Esophagus (tissue), 2 donors: Measurements from ENCODE around the gene TMC3. TPM values are rescaled to one million over a fixed set of nuclear protein-coding genes. Genes with fewer than 3 reads are reported as not detected.

Source experiments
- H3K27ac ChIP-seq, 2 donors: one replicate each; pipeline ENCODE4 v1.5.1; 2013; ENCODE audit warnings: low read depth in 2 of 2, mild to moderate bottlenecking in 2 of 2, inconsistent platforms in 1 of 2, low read length in 1 of 2, moderate library complexity in 1 of 2
- H3K27me3 ChIP-seq, 2 donors: one replicate each; pipeline ENCODE4 v1.6.1; 2013; ENCODE audit warnings: low read length in 2 of 2, control low read depth in 1 of 2, mild to moderate bottlenecking in 1 of 2; ENCODE audit not compliant: insufficient read depth in 2 of 2, control insufficient read depth in 1 of 2
- H3K36me3 ChIP-seq, 2 donors: one replicate each; pipeline ENCODE4 v1.6.1; 2013; ENCODE audit warnings: low read length in 1 of 2; ENCODE audit not compliant: control insufficient read depth in 2 of 2, insufficient read depth in 2 of 2
- H3K4me1 ChIP-seq, 2 donors: one replicate each; pipeline ENCODE4 v1.6.1; 2013; ENCODE audit warnings: low read length in 1 of 2; ENCODE audit not compliant: control insufficient read depth in 2 of 2, insufficient read depth in 2 of 2
- H3K4me3 ChIP-seq, 2 donors: one replicate each; pipeline ENCODE4 v1.5.1; 2013; ENCODE audit warnings: low read length in 2 of 2, mild to moderate bottlenecking in 2 of 2, low read depth in 1 of 2, moderate library complexity in 1 of 2
- H3K9me3 ChIP-seq, 2 donors: one replicate each; pipeline ENCODE4 v1.6.1; 2013; ENCODE audit warnings: mild to moderate bottlenecking in 2 of 2, low read depth in 1 of 2, low read length in 1 of 2, moderate library complexity in 1 of 2; ENCODE audit not compliant: control insufficient read depth in 2 of 2, insufficient read depth in 1 of 2
- WGBS, 2 donors: extraction: QIAGEN DNeasy Blood & Tissue Kit; methylation state at CpG; one replicate each; pipeline ENCODE4 v1.1.7; 2013; 5-methylcytosine and 5-hydroxymethylcytosine counted together
- polyA plus RNA-seq, 2 donors: library from polyadenylated mRNA; stranded (reverse); fragments of 200-250 nt; gene quantifications; one replicate each; pipeline ENCODE4 v1.2.3, GENCODE V29; 2013
- donor health status: healthy with polysubstance abuse.
- donor health status: Bipolar disorder and iron deficiency.

TMC3 gene
- polyA plus RNA-seq, 2 donors, result not detected

DNA sequence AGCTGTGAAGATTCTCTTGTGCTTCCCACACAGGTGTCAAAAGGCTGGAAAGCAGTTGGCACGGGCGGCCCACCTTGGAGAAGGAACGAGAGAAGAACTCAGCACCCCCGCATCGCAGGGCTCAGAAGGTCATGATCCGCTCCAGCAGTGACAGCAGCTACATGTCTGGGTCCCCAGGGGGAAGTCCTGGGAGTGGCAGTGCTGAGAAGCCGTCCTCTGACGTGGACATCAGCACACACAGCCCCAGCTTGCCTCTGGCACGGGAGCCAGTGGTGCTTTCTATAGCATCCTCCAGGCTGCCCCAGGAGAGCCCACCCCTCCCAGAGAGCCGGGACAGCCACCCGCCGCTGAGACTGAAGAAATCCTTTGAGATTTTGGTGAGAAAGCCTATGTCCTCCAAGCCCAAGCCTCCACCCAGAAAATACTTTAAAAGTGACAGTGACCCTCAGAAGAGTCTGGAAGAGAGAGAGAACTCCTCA lies 81.5 kb downstream of the TMC3 start:
- peaks cover 3 to 6% of the 10 kb centered on the region in 2 donors for H3K4me1 ChIP-seq
- no peak overlapping the region for H3K4me3 ChIP-seq
- no peak overlapping the region for H3K27ac ChIP-seq
- no peaks in the 10 kb centered on the region for H3K36me3 ChIP-seq
- H3K9me3 ChIP-seq, result no peaks in the 10 kb centered on the region
- no peaks in the 10 kb centered on the region for H3K27me3 ChIP-seq
- WGBS, 2 donors, result 83 to 86% methylated on average over 12 of the region's 12 CpGs

DNA sequence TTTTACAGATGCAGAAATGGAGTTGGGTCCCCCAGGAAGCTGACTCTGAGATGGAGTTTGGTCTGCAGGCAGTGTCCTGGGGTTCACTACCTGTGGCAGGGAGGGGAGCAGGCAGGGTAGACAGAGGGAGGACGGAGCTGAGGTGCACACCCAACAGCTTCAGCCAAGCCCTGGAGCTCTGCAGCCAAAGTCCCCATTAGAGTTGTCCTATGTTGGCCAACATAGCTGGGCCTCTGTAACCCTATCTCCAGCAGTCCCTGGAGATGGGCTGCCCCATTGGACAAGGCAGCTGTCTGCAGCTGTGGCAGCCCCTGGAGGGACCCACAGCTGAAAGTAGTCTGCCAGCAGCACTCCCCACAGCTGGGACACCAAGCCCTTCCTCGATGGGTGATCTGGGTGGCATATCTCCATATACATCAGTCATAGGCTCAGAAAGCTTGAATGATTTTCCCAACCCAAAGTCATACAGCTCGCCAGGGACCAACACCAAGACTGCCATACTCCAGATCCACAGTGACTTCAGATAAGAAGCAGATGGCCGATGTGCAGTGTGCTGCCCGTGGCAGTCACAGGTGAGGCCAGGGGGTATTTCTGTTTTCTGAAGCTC lies 82.0 kb downstream of the TMC3 start:
- H3K27me3 ChIP-seq, result no peaks in the 10 kb centered on the region
- no peak overlapping the region for H3K4me3 ChIP-seq
- H3K4me1 ChIP-seq, result peaks cover 2% of the 10 kb centered on the region in 2 donors
- no peaks in the 10 kb centered on the region for H3K9me3 ChIP-seq
- no peaks in the 10 kb centered on the region for H3K36me3 ChIP-seq
- H3K27ac ChIP-seq, result no peak overlapping the region
- 62 to 70% methylated on average over 5 of the region's 5 CpGs for WGBS, 2 donors

DNA sequence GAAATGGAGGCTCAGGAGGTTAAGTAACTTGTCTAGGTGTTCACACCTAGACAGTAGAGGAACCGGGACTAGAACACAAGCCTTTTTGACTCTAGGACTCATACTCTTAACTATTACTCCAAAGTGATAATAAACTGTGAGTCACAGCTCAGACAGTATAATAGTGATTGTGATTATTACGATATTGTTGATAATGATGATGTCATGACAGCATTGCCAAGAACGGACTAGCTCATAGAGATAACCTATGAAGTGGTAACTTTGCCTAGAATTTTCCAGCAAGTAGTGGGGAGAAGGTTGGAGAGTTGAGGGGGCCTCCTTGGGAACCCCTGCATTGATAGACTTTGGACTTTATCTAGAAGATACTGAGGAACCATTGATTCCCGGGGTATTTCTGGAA lies 84.1 kb downstream of the TMC3 start:
- Histone ChIP-seq H3K27ac (no peak overlapping the region), H3K36me3 (no peaks in the 10 kb centered on the region), H3K27me3 (no peaks in the 10 kb centered on the region), H3K4me1 (peaks cover 0 to 2% of the 10 kb centered on the region in 2 donors), H3K4me3 (no peak overlapping the region), H3K9me3 (no peaks in the 10 kb centered on the region)
- 86 to 90% methylated on average over 4 of the region's 4 CpGs for WGBS, 2 donors

DNA sequence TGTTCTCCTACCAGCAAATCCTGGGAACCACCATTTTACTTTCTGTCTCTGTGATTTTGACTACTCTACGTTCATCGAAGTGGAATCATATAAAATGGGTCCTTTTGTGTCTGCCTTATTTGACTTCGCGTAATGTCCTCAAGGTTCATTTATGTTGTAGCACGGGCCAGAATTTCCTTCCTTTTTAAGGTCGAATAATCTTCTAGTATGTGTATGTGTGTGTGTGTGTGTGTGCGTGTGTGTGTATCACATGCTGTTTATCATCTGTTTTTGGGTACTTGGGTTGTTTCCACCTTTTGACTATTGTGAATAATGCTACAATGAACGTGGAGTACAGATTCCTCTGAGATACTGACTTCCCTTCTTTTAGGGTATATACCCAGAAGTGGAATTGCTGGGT lies 85.4 kb downstream of the TMC3 start:
- no peaks in the 10 kb centered on the region for H3K9me3 ChIP-seq
- no peak overlapping the region for H3K27ac ChIP-seq
- no peaks in the 10 kb centered on the region for H3K36me3 ChIP-seq
- WGBS, 2 donors, result 82 to 90% methylated on average over 8 of the region's 8 CpGs
- no peak overlapping the region for H3K4me3 ChIP-seq
- no peaks in the 10 kb centered on the region for H3K27me3 ChIP-seq
- no peaks in the 10 kb centered on the region for H3K4me1 ChIP-seq

DNA sequence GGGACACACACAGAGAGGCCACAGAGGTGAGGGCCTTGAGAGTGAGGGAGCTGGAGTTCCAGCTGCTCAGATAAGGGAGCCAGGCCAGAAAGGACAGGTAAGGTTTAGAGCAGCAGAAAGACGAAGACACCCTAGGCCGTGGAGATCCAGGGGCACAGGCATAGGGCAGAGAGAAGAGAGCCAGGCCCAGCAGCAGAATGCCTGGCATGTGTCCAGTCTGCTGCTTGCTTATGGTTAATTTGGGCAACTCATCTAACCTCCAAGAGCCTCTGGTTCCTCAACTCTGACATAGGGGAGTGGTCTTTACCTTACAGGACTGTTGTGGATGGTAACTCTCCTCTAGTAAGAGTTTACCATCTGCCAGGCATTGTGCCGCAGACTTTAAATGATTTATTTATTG lies 86.0 kb downstream of the TMC3 start:
- Histone ChIP-seq H3K27me3 (no peaks in the 10 kb centered on the region), H3K9me3 (no peaks in the 10 kb centered on the region), H3K36me3 (no peaks in the 10 kb centered on the region), H3K4me1 (no peaks in the 10 kb centered on the region), H3K4me3 (no peak overlapping the region), H3K27ac (no peak overlapping the region)
- WGBS, 2 donors, result 94 to 98% methylated on average over 3 of the region's 3 CpGs

DNA sequence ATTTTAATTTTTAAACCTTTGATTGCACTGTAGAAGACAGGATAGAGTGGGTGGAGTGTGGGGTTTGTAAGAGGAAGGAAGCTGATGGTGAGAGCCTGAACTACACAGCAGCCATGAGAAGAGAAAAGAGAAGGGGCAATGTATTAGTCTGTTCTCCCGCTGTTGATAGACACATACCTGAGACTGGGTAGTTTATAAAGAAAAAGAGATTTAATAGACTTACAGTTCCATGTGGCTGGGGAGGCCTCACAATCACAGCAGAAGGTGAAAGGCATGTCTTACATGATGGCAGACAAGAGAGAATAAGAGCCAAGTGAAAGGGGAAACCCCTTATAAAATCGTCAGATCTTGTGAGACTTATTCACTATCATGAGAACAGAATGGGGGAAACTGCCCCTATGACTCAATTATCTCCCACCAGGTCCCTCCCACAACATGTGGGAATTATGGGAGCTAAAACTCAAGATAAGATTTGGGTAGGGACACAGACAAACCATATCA lies 87.3 kb downstream of the TMC3 start:
- Histone ChIP-seq H3K27ac (no peak overlapping the region), H3K27me3 (no peaks in the 10 kb centered on the region), H3K36me3 (no peaks in the 10 kb centered on the region), H3K9me3 (no peaks in the 10 kb centered on the region), H3K4me3 (no peak overlapping the region), H3K4me1 (peaks cover 0 to 7% of the 10 kb centered on the region in 2 donors)
- 66 to 69% methylated on average over 2 of the region's 2 CpGs for WGBS, 2 donors

DNA sequence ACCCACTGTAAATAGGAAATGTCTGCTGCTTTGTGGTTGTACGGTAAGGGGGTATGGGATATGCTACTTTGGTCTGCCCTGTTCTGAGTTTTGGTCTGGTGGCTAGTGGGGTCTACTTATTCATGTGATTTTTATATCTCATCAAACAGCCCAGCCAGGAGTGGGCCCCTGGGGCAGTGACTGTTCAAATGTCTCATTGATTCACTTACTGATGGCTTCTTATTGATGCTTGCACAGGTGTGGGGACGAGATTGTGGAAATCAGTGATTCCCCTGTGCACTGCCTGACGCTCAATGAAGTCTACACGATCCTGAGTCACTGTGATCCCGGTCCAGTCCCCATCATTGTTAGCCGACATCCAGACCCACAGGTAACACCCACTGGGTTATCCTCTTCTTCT lies 88.6 kb downstream of the TMC3 start:
- Histone ChIP-seq H3K27ac (no peak overlapping the region), H3K9me3 (no peaks in the 10 kb centered on the region), H3K4me3 (no peak overlapping the region), H3K27me3 (no peaks in the 10 kb centered on the region), H3K36me3 (no peaks in the 10 kb centered on the region), H3K4me1 (peaks cover 0 to 14% of the 10 kb centered on the region in 2 donors)
- 93 to 94% methylated on average over 6 of the region's 6 CpGs for WGBS, 2 donors

DNA sequence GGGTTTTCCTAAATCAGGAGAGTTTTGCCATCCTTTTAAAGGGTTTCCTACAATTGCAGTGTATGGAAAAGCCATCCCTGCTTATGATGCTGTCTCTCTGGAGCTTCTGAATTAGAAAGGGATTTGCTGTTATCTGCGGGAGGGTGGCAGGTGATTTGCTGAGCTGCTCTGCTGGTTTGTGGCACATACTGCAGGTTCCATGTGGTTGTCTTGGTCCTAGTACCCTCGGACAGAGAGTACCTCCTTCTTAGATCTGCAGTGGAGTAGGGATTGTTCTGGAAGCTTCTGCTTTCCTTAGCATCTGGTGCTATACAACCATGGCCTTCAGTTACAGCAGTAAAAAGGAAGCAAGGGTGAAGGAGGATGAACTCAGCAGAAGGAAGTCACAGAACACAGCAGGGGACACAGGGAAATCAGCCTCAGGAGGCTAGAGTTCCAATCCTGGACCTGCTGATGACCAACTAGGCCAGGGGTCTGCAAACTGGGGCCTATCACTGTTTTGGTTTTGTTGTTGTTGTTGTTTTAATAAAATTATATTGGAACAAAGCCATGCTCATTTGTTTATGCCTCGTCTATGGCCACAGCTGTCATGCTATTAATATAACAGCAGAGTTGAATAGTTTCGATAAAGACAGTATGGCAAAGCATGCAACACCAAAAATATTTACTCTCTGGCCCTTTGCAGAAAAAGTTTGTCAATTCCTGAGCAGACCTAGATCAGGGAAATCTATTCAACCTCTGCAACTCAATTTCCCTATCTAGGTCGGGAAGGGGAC lies 89.6 kb downstream of the TMC3 start:
- Histone ChIP-seq H3K9me3 (no peaks in the 10 kb centered on the region), H3K36me3 (no peaks in the 10 kb centered on the region), H3K27me3 (no peaks in the 10 kb centered on the region), H3K27ac (no peak overlapping the region), H3K4me1 (peaks cover 0 to 14% of the 10 kb centered on the region in 2 donors), H3K4me3 (no peak overlapping the region)
- 72 to 78% methylated on average over 5 of the region's 5 CpGs for WGBS, 2 donors

DNA sequence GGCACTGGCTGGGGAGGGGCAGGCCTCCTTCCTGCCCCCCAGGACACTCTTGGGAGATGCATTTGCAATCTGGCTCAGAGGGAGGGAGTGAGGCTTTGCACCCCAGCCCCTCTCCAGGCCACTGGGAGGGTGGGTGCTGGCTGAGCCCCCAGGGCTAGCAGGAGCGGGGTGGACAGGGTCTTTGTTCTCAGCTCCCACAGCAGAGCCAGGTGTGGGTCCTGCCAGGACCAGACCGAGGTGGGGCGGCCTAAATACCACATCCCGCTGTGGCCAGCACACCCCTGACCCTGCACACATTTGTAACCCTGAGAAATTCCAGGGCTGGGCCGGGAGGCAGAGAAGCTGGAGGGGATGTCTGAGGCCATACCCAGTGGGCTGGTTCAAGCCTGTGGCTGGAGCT lies 91.1 kb downstream of the TMC3 start:
- H3K36me3 ChIP-seq, result no peaks in the 10 kb centered on the region
- WGBS, 2 donors, result 88 to 94% methylated on average over 5 of the region's 5 CpGs
- peaks cover 0 to 14% of the 10 kb centered on the region in 2 donors for H3K4me1 ChIP-seq
- no peak overlapping the region for H3K27ac ChIP-seq
- H3K9me3 ChIP-seq, result no peaks in the 10 kb centered on the region
- H3K27me3 ChIP-seq, result no peaks in the 10 kb centered on the region
- H3K4me3 ChIP-seq, result no peak overlapping the region

DNA sequence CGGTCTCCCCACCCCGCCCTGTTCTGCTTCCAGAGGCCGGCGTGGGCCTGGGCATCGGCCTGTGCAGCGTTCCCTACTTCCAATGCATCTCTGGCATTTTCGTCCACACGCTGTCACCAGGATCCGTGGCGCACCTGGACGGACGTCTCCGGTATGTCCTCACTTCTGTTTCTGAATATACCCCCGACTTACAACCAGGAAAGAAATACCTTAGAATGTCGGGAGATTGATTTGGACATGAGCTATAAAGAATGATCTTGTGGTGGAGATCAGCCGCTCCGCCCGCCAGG lies 91.5 kb downstream of the TMC3 start:
- 95 to 96% methylated on average over 18 of the region's 18 CpGs for WGBS, 2 donors
- H3K27me3 ChIP-seq, result no peaks in the 10 kb centered on the region
- no peak overlapping the region for H3K27ac ChIP-seq
- H3K9me3 ChIP-seq, result no peaks in the 10 kb centered on the region
- no peaks in the 10 kb centered on the region for H3K36me3 ChIP-seq
- no peak overlapping the region for H3K4me3 ChIP-seq
- peaks cover 0 to 14% of the 10 kb centered on the region in 2 donors for H3K4me1 ChIP-seq
